ENCODE results near the gene HCN3.

- TF ChIP-seq CTCF (CRISPR knock-in tag; IDR thresholded peaks at IDR 0.05) (no peak), ZBTB21 (CRISPR knock-in tag; IDR thresholded peaks at IDR 0.05) (no peak), ZNF33A (CRISPR knock-in tag; IDR thresholded peaks at IDR 0.05; ENCODE audit: borderline replicate concordance) (no peak), ATF3 (CRISPR knock-in tag; IDR thresholded peaks at IDR 0.05) (no peak), KMT2B (CRISPR knock-in tag; IDR thresholded peaks at IDR 0.05) (no peak), CBFB (CRISPR knock-in tag; IDR thresholded peaks at IDR 0.05) (no peak), SP4 (CRISPR knock-in tag; IDR thresholded peaks at IDR 0.05) (no peak), CHD4 (IDR thresholded peaks at IDR 0.05; ENCODE audit: borderline replicate concordance, low read length) (no peak)
These were observed 7.2 kb downstream of the HCN3 start for GRCh38 chr1:155284476-155284875.
